ENCODE measurements around the gene GAGE10. TPM values are rescaled to one million over a fixed set of nuclear protein-coding genes. Genes with fewer than 3 reads are reported as not detected.

The GAGE10 gene, protein sequence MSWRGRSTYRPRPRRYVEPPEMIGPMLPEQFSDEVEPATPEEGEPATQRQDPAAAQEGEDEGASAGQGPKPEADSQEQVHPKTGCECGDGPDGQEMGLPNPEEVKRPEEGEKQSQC
- total RNA-seq (2014; rRNA removed; shearing (Covaris generic); ENCODE audit: low replicate concordance) = not detected in 2 replicates

DNA sequence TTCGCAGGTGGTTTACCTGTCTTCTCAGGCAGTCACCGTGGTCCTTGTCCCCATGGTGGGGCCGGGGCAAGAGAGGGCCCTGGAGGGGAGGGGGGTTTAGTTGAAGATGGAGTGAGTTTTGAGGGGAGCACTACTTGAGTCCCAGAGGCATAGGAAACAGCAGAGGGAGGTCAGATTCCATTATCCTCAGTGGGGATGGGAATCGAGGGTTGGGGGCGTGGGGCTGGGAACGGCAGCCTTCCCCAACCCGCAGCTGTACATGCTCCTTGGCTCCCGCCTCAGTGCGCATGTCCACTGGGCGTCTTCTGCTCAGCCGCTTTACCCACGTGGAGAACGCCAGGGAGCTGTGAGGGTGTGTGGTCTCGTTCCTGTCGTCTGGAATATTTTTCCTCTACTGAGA, at the start of gene GAGE10:
Gene GAGE10, plus strand, starts transcription at position 301 of the 400 bp plus-strand sequence. CDS start 1,214 bp downstream, outside the sequence.
- DNase-seq = no peak
- Histone ChIP-seq H2AFZ (ENCODE audit: low read length) (no peak within 1 kb of the TSS), H3K79me2 (ENCODE audit: low read length) (no peaks in the 10 kb centered on the region), H3K36me3 (ENCODE audit: insufficient read depth, low read length) (no peaks in the 10 kb centered on the region), H3K27ac (ENCODE audit: low read length) (no peak within 1 kb of the TSS), H3K9me3 (ENCODE audit: low read length) (no peaks in the 10 kb centered on the region), H3K4me3 (ENCODE audit: low read length) (no peak within 1 kb of the TSS), H3K4me2 (ENCODE audit: low read depth, low read length, poor library complexity, severe bottlenecking) (no peak within 1 kb of the TSS), H3K4me1 (ENCODE audit: low read length) (no peaks in the 10 kb centered on the region), H3K9me2 (replicated peaks; ENCODE audit: insufficient read depth, low read length) (no peaks in the 10 kb centered on the region), H3K27me3 (ENCODE audit: low read length) (no peaks in the 10 kb centered on the region), H4K20me1 (ENCODE audit: insufficient read depth, low read depth, low read length) (no peaks in the 10 kb centered on the region), H3K9ac (ENCODE audit: low read length) (no peak within 1 kb of the TSS)

DNA sequence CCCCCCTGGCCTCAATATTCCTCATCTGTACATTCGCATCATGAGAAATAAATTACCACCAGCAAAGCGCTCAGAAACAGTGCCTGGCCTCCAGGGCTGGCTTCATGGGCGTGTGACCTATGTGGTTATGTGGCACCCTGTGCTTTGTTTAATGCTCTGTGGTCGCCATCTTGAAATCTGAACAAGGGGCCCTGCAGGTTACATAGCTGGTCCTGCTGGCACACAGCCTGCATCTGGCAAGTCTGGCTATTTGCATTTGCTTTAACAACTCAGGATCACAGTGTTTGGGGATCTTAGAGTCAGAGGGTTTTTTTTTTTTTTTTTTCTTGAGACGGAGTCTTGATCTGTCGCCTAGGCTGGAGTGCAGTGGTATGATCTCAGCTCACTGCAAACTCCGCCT, 48.8 kb upstream of the GAGE10 start:
- DNase-seq = no peak
- Histone ChIP-seq H3K9me3 (ENCODE audit: low read length) (no peaks in the 10 kb centered on the region), H3K4me1 (ENCODE audit: low read length) (no peaks in the 10 kb centered on the region), H4K20me1 (ENCODE audit: insufficient read depth, low read depth, low read length) (no peaks in the 10 kb centered on the region), H3K27ac (ENCODE audit: low read length) (no peak overlapping the region), H3K27me3 (ENCODE audit: low read length) (no peaks in the 10 kb centered on the region), H3K36me3 (ENCODE audit: insufficient read depth, low read length) (no peaks in the 10 kb centered on the region), H3K9ac (ENCODE audit: low read length) (no peak overlapping the region), H3K4me2 (ENCODE audit: low read depth, low read length, poor library complexity, severe bottlenecking) (no peak overlapping the region), H3K9me2 (replicated peaks; ENCODE audit: insufficient read depth, low read length) (no peaks in the 10 kb centered on the region), H3K79me2 (ENCODE audit: low read length) (no peaks in the 10 kb centered on the region), H3K4me3 (ENCODE audit: low read length) (no peak overlapping the region), H2AFZ (ENCODE audit: low read length) (no peak overlapping the region)

GRCh38 chrX:49256268-49256995, 47.0 kb upstream of the GAGE10 start:
- H3K4me3 ChIP-seq (ENCODE audit: low read length) = no peak overlapping the region
- H3K9me3 ChIP-seq (ENCODE audit: low read length) = no peaks in the 10 kb centered on the region
- H3K9ac ChIP-seq (ENCODE audit: low read length) = no peak overlapping the region
- no peak overlapping the region for H2AFZ ChIP-seq (ENCODE audit: low read length)
- H3K79me2 ChIP-seq (ENCODE audit: low read length) = no peaks in the 10 kb centered on the region
- no peaks in the 10 kb centered on the region for H3K9me2 ChIP-seq (replicated peaks; ENCODE audit: insufficient read depth, low read length)
- no peaks in the 10 kb centered on the region for H3K4me1 ChIP-seq (ENCODE audit: low read length)
- H4K20me1 ChIP-seq (ENCODE audit: insufficient read depth, low read depth, low read length) = no peaks in the 10 kb centered on the region
- DNase-seq = no peak
- no peaks in the 10 kb centered on the region for H3K36me3 ChIP-seq (ENCODE audit: insufficient read depth, low read length)
- no peak overlapping the region for H3K4me2 ChIP-seq (ENCODE audit: low read depth, low read length, poor library complexity, severe bottlenecking)
- no peak overlapping the region for H3K27ac ChIP-seq (ENCODE audit: low read length)
- no peaks in the 10 kb centered on the region for H3K27me3 ChIP-seq (ENCODE audit: low read length)

- DNase-seq = no peak
- Histone ChIP-seq H3K4me3 (ENCODE audit: low read length) (no peak overlapping the region), H3K36me3 (ENCODE audit: insufficient read depth, low read length) (no peaks in the 10 kb centered on the region)
Measured at GRCh38 chrX:49257074-49257790, 46.2 kb upstream of the GAGE10 start.

DNA sequence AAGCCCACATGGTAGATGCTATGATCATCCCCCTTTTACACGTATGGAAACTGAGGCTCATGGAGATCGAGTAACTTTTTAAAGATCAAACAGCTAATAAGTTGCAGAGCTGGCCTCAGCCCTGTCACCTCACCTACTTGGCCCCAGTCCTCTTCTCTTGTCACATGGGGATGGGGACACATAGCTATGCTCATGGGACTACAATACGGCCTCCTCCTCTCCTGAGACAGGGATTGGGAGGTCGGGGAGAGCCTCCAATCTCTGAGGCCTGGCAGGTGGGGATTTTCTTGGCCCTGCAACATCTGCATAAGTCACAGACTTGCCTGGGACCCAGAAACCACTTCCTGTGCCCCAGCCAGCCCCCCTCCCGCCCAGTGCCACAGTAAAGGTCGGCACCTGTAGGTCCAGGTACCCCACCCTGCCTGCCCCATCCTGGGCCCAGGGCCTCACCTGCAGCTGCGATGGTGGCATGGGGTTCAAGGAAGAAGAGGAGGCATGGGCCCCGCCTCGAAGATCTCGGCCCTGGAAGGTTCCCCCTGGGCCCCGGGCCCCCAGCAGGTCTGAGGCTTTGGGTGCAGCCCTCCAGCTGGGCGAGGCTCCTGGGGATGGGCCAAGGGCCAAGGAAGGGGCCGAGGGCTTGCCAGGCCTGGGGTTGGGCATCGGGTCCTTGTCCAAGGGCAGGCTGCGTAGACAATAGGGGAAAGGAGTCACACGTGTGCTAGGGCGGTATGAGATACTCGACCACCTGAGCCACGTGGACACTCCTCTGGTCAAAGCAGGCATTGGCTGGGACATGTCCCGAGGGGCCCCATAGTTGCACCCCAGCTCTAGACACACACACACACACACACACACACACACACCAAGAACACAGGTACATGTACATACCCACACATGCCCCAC, 45.3 kb upstream of the GAGE10 start:
- no peak for DNase-seq
- no peaks in the 10 kb centered on the region for H3K36me3 ChIP-seq (ENCODE audit: insufficient read depth, low read length)
- no peak overlapping the region for H3K4me3 ChIP-seq (ENCODE audit: low read length)
- no peak overlapping the region for H3K4me2 ChIP-seq (ENCODE audit: low read depth, low read length, poor library complexity, severe bottlenecking)
- no peaks in the 10 kb centered on the region for H3K27me3 ChIP-seq (ENCODE audit: low read length)
- H3K9me3 ChIP-seq (ENCODE audit: low read length) = no peaks in the 10 kb centered on the region
- H3K4me1 ChIP-seq (ENCODE audit: low read length) = no peaks in the 10 kb centered on the region
- no peaks in the 10 kb centered on the region for H3K9me2 ChIP-seq (replicated peaks; ENCODE audit: insufficient read depth, low read length)
- H3K79me2 ChIP-seq (ENCODE audit: low read length) = no peaks in the 10 kb centered on the region
- H3K27ac ChIP-seq (ENCODE audit: low read length) = no peak overlapping the region
- H4K20me1 ChIP-seq (ENCODE audit: insufficient read depth, low read depth, low read length) = no peaks in the 10 kb centered on the region
- H2AFZ ChIP-seq (ENCODE audit: low read length) = no peak overlapping the region
- H3K9ac ChIP-seq (ENCODE audit: low read length) = no peak overlapping the region

More at GRCh38 chrX:49257074-49257790, 46.2 kb upstream of the GAGE10 start:
- Histone ChIP-seq H3K27ac (ENCODE audit: low read length) (no peak overlapping the region), H3K9me3 (ENCODE audit: low read length) (no peaks in the 10 kb centered on the region), H4K20me1 (ENCODE audit: insufficient read depth, low read depth, low read length) (no peaks in the 10 kb centered on the region), H3K79me2 (ENCODE audit: low read length) (no peaks in the 10 kb centered on the region), H3K4me2 (ENCODE audit: low read depth, low read length, poor library complexity, severe bottlenecking) (no peak overlapping the region), H3K27me3 (ENCODE audit: low read length) (no peaks in the 10 kb centered on the region), H3K4me1 (ENCODE audit: low read length) (no peaks in the 10 kb centered on the region), H3K9me2 (replicated peaks; ENCODE audit: insufficient read depth, low read length) (no peaks in the 10 kb centered on the region), H2AFZ (ENCODE audit: low read length) (no peak overlapping the region), H3K9ac (ENCODE audit: low read length) (no peak overlapping the region)

DNA sequence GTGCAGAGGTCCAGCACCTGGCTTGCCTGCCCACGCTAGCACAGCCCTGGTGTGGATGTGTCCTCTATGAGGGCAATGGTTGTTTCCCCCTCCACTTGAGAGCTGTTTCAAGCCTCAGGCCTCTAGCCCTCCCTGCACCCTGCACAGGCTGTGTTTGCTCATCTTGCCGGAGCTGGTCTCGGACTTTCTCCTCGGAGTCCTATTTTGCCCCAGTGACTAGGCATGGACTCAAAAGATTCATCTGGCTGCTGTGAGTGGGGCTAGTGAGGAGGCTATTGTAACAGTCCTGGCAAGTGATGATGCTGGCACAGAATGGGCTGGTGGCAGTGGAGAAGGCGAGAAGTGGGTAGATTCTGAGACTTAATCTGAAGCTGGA, 44.7 kb upstream of the GAGE10 start:
- Histone ChIP-seq H3K9me3 (ENCODE audit: low read length) (no peaks in the 10 kb centered on the region), H4K20me1 (ENCODE audit: insufficient read depth, low read depth, low read length) (no peaks in the 10 kb centered on the region), H2AFZ (ENCODE audit: low read length) (no peak overlapping the region), H3K9ac (ENCODE audit: low read length) (no peak overlapping the region), H3K9me2 (replicated peaks; ENCODE audit: insufficient read depth, low read length) (no peaks in the 10 kb centered on the region), H3K36me3 (ENCODE audit: insufficient read depth, low read length) (no peaks in the 10 kb centered on the region), H3K4me2 (ENCODE audit: low read depth, low read length, poor library complexity, severe bottlenecking) (no peak overlapping the region), H3K4me1 (ENCODE audit: low read length) (no peaks in the 10 kb centered on the region), H3K27ac (ENCODE audit: low read length) (no peak overlapping the region), H3K4me3 (ENCODE audit: low read length) (no peak overlapping the region), H3K27me3 (ENCODE audit: low read length) (no peaks in the 10 kb centered on the region), H3K79me2 (ENCODE audit: low read length) (no peaks in the 10 kb centered on the region)
- no peak for DNase-seq

DNA sequence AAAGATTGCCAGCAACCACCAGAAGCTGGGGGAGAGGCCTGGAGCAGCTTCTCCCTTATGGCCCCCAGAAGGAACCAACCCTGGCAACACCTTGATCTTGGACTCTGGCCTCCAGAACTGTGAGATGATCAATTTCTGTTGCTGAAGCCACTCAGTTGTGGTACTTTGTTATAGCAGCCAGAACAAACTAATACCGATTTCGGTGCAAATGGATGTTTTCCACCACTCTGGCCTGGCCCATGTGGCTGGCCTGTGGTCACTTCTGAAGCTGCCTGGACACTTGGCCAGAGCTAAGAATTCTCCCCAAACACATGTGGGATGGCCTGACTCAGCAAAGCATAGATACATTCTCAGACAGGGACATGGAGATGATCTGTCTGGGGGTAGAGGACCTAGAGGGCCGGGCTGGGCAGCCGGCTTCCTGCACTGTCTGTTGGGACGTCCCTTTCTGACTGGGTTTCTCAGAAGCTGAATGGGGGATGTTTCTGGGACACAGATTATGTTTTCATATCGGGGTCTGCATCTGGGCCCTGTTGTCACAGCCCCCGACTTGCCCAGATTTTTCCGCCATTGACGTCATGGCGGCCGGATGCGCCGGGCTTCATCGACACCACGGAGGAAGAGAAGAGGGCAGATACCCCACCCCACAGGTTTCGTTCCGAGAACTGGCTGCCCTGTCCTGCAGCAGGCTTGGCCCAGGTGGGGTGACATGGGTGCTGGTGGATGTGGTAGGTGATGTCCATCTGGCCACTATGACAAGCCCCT, 43.0 kb upstream of the GAGE10 start:
- no peak for DNase-seq
- Histone ChIP-seq H3K79me2 (ENCODE audit: low read length) (no peaks in the 10 kb centered on the region), H4K20me1 (ENCODE audit: insufficient read depth, low read depth, low read length) (no peaks in the 10 kb centered on the region), H3K9me3 (ENCODE audit: low read length) (no peaks in the 10 kb centered on the region), H3K4me1 (ENCODE audit: low read length) (no peaks in the 10 kb centered on the region), H2AFZ (ENCODE audit: low read length) (no peak overlapping the region), H3K27me3 (ENCODE audit: low read length) (no peaks in the 10 kb centered on the region), H3K27ac (ENCODE audit: low read length) (no peak overlapping the region), H3K4me3 (ENCODE audit: low read length) (no peak overlapping the region), H3K4me2 (ENCODE audit: low read depth, low read length, poor library complexity, severe bottlenecking) (no peak overlapping the region), H3K9ac (ENCODE audit: low read length) (no peak overlapping the region), H3K9me2 (replicated peaks; ENCODE audit: insufficient read depth, low read length) (no peaks in the 10 kb centered on the region), H3K36me3 (ENCODE audit: insufficient read depth, low read length) (no peaks in the 10 kb centered on the region)
